Hepatocyte (in vitro differentiated cells): ENCODE results near the gene GGT7. TPM values are rescaled to one million over a fixed set of nuclear protein-coding genes. Genes with fewer than 3 reads are reported as not detected.

Source experiments
- DNase-seq: peaks from one replicate; pipeline ENCODE4 v3.0.0-alpha.2; 2016; ENCODE audit warnings: low spot score
- H2AFZ ChIP-seq: fragments of 200-600 bp; sonication (generic); 2 replicates; pipeline ENCODE4 v1.6.0; 2016; ENCODE audit warnings: antibody characterized with exemption, mild to moderate bottlenecking
- H3K27ac ChIP-seq: fragments of 200-600 bp; sonication (generic); 2 replicates; pipeline ENCODE4 v1.5.1; 2016; ENCODE audit warnings: mild to moderate bottlenecking
- H3K27me3 ChIP-seq: fragments of 200-600 bp; sonication (generic); 2 replicates; pipeline ENCODE4 v1.6.1; 2016
- H3K36me3 ChIP-seq: fragments of 200-600 bp; sonication (generic); replicated peaks from 2 replicates; pipeline ENCODE4 v1.5.1; 2016; ENCODE audit warnings: low read depth; ENCODE audit not compliant: insufficient read depth
- H3K4me1 ChIP-seq: fragments of 200-600 bp; sonication (generic); 2 replicates; pipeline ENCODE4 v1.5.1; 2016; ENCODE audit warnings: mild to moderate bottlenecking, moderate library complexity; ENCODE audit not compliant: insufficient read depth
- H3K4me2 ChIP-seq: fragments of 200-600 bp; sonication (generic); 2 replicates; pipeline ENCODE4 v1.6.0; 2016
- H3K4me3 ChIP-seq: fragments of 200-600 bp; sonication (generic); 2 replicates; pipeline ENCODE4 v1.5.1; 2016; ENCODE audit warnings: mild to moderate bottlenecking
- H3K79me2 ChIP-seq: fragments of 200-600 bp; sonication (generic); 2 replicates; pipeline ENCODE4 v1.6.0; 2017; ENCODE audit warnings: mild to moderate bottlenecking
- H3K9me2 ChIP-seq: fragments of 200-600 bp; sonication (generic); replicated peaks from 2 replicates; pipeline ENCODE4 v1.6.0; 2017; ENCODE audit warnings: mild to moderate bottlenecking; ENCODE audit not compliant: insufficient read depth
- H3K9me3 ChIP-seq: fragments of 200-600 bp; sonication (generic); 2 replicates; pipeline ENCODE4 v1.5.1; 2016; ENCODE audit warnings: low read depth, mild to moderate bottlenecking
- H4K20me1 ChIP-seq: fragments of 200-600 bp; sonication (generic); 2 replicates; pipeline ENCODE4 v1.6.0; 2016; ENCODE audit warnings: mild to moderate bottlenecking; ENCODE audit not compliant: insufficient read depth, poor library complexity, severe bottlenecking
- EZH2 ChIP-seq: fragments of 200-600 bp; sonication (generic); IDR thresholded peaks from 2 replicates; pipeline ENCODE4 v1.6.1; 2016; ENCODE audit warnings: antibody characterized with exemption, mild to moderate bottlenecking, borderline replicate concordance
- EZH2phosphoT487 ChIP-seq: fragments of 200-600 bp; sonication (generic); IDR thresholded peaks from one replicate; pipeline ENCODE4 v1.6.1; 2018; ENCODE audit warnings: antibody characterized with exemption, mild to moderate bottlenecking, low read depth, moderate library complexity; ENCODE audit not compliant: unreplicated experiment, severe bottlenecking
- WGBS: methylation state at CpG from one replicate; pipeline ENCODE4 v1.1.6; 2016; ENCODE audit warnings: low lambda C conversion rate; ENCODE audit errors: missing lambda C conversion rate; 5-methylcytosine and 5-hydroxymethylcytosine counted together
- polyA plus RNA-seq: library from polyadenylated mRNA; unstranded; fragments of >200 nt; fragmentation: Nextera tagmentation; extraction: Ambion mirVana; gene quantifications from 2 replicates; pipeline ENCODE4 v1.2.1, GENCODE V29; 2016
- total RNA-seq: library from RNA; depleted of rRNA; stranded (reverse); fragments of >200 nt; gene quantifications from 2 replicates; pipeline ENCODE4 v1.2.3, GENCODE V29; 2014
- TF ChIP-seq, protein P1 (sequence below): fragments of 200-600 bp; sonication (generic); IDR thresholded peaks from 2 replicates; pipeline ENCODE4 v1.5.1; 2016; ENCODE audit warnings: antibody characterized with exemption, mild to moderate bottlenecking; ENCODE audit not compliant: poor library complexity

The GGT7 gene
- total and polyA plus RNA-seq, 2 experiments from 2014 or later: 9.8 to 18.2 TPM

- H3K4me2 ChIP-seq: no peak overlapping the region
- H3K36me3 ChIP-seq: no peaks in the 10 kb centered on the region
- no peak for DNase-seq
- 98% methylated on average over 12 of the region's 12 CpGs for WGBS
- no peaks in the 10 kb centered on the region for H3K9me3 ChIP-seq
- H3K4me1 ChIP-seq: no peaks in the 10 kb centered on the region
- no peaks in the 10 kb centered on the region for H3K79me2 ChIP-seq
- no peak overlapping the region for H3K4me3 ChIP-seq
- no peaks in the 10 kb centered on the region for H3K27me3 ChIP-seq
- H3K9me2 ChIP-seq: no peaks in the 10 kb centered on the region
- H3K27ac ChIP-seq: no peak overlapping the region
- H2AFZ ChIP-seq: no peak overlapping the region
- no peak for TF ChIP-seq EZH2phosphoT487
- TF ChIP-seq EZH2: no peak
- TF ChIP-seq, protein P1, sequence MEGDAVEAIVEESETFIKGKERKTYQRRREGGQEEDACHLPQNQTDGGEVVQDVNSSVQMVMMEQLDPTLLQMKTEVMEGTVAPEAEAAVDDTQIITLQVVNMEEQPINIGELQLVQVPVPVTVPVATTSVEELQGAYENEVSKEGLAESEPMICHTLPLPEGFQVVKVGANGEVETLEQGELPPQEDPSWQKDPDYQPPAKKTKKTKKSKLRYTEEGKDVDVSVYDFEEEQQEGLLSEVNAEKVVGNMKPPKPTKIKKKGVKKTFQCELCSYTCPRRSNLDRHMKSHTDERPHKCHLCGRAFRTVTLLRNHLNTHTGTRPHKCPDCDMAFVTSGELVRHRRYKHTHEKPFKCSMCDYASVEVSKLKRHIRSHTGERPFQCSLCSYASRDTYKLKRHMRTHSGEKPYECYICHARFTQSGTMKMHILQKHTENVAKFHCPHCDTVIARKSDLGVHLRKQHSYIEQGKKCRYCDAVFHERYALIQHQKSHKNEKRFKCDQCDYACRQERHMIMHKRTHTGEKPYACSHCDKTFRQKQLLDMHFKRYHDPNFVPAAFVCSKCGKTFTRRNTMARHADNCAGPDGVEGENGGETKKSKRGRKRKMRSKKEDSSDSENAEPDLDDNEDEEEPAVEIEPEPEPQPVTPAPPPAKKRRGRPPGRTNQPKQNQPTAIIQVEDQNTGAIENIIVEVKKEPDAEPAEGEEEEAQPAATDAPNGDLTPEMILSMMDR: no peak
- no peaks in the 10 kb centered on the region for H4K20me1 ChIP-seq
Measured at GRCh38 chr20:34862724-34863123, 9.9 kb downstream of the GGT7 start.

- Histone ChIP-seq H3K79me2 (no peaks in the 10 kb centered on the region), H3K27ac (no peak overlapping the region), H3K4me1 (no peaks in the 10 kb centered on the region), H3K4me2 (no peak overlapping the region), H3K27me3 (no peaks in the 10 kb centered on the region), H3K9me3 (no peaks in the 10 kb centered on the region), H3K36me3 (no peaks in the 10 kb centered on the region), H3K9me2 (no peaks in the 10 kb centered on the region), H3K4me3 (no peak overlapping the region), H2AFZ (no peak overlapping the region), H4K20me1 (no peaks in the 10 kb centered on the region)
- no peak for DNase-seq
- 91% methylated on average over 7 of the region's 7 CpGs for WGBS
- TF ChIP-seq, protein P1: no peak
- TF ChIP-seq EZH2 (no peak), EZH2phosphoT487 (no peak)
Measured at GRCh38 chr20:34861386-34862084, 11.1 kb downstream of the GGT7 start.

DNA sequence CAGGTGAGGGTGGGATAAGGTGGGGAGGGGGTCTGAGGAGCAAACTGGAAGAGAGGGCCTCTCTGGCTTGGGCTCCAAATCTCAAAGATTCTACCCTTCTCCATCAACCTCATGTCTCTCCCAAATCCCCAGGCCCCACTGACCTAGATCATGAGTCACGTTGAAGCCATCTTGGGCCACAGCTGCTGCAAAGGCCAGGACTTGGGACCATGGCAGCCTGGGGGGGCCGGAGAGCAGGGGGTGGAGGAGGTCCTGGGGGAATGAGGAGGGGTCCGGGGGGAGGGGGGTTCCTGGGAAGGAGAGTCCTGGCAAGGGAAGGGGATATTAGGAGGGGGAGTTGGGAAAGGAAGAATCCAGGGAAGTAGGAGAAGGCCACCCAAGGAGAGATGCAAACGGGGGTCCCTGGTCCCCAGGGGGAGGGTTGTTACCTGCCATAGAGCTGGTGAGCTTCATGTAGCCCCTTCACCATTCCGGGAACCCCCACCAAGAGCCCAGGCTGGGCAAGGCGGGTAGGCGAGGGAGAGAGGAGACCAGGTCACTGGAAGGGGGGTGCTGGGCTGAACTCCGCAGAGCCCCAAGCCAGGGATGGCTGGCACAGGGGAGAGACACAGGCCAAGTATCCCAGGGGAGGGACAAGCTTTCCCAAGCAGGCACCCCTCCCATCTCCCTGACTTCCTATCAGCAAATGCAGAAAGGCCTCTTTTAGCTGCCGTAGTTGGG lies 12.7 kb downstream of the GGT7 start:
- H3K9me2 ChIP-seq: no peaks in the 10 kb centered on the region
- no peaks in the 10 kb centered on the region for H3K79me2 ChIP-seq
- no peaks in the 10 kb centered on the region for H4K20me1 ChIP-seq
- no peaks in the 10 kb centered on the region for H3K36me3 ChIP-seq
- no peak overlapping the region for H3K4me2 ChIP-seq
- no peak for DNase-seq
- no peak overlapping the region for H2AFZ ChIP-seq
- no peak for TF ChIP-seq EZH2phosphoT487
- TF ChIP-seq, protein P1: no peak
- WGBS: 99% methylated on average over 7 of the region's 9 CpGs
- H3K9me3 ChIP-seq: no peaks in the 10 kb centered on the region
- H3K4me3 ChIP-seq: no peak overlapping the region
- no peaks in the 10 kb centered on the region for H3K4me1 ChIP-seq
- H3K27ac ChIP-seq: no peak overlapping the region
- no peaks in the 10 kb centered on the region for H3K27me3 ChIP-seq
